Measurements from ENCODE around the gene RNF38. TPM values are rescaled to one million over a fixed set of nuclear protein-coding genes. Genes with fewer than 3 reads are reported as not detected.
A peak's percentile ranks its signal among the peaks of the same experiment; 100 is the strongest.
"Not testable (repeated sequence)": the region's sequence is repeated elsewhere in the genome, so short reads cannot be mapped to it uniquely, and the experiment has no call there.

Gene RNF38
- total RNA-seq, 1 donor from 2014 or later, result 27.6 TPM

- TF ChIP-seq CTCF (IDR thresholded peaks at IDR 0.05; ENCODE audit: insufficient read depth, low read length, poor library complexity, severe bottlenecking), result no peak
- Histone ChIP-seq H3K36me3 (ENCODE audit: control insufficient read depth, insufficient read depth, low read length) (no peaks in the 10 kb centered on the region), H3K4me3 (ENCODE audit: low read depth, low read length) (no peak overlapping the region), H3K27me3 (ENCODE audit: control insufficient read depth, insufficient read depth, low read length) (no peaks in the 10 kb centered on the region)
- no peak for DNase-seq (ENCODE audit: low read depth)
Measured at GRCh38 chr9:36415822-36416525, 15.9 kb upstream of the RNF38 start.

- not testable (repeated sequence) for H3K4me3 ChIP-seq (ENCODE audit: low read depth, low read length); H3K36me3 ChIP-seq (ENCODE audit: control insufficient read depth, insufficient read depth, low read length); H3K27me3 ChIP-seq (ENCODE audit: control insufficient read depth, insufficient read depth, low read length); DNase-seq (ENCODE audit: low read depth)
Measured at GRCh38 chr9:36411410-36411809, 11.3 kb upstream of the RNF38 start.

- not testable (repeated sequence) for H3K36me3 ChIP-seq (ENCODE audit: control insufficient read depth, insufficient read depth, low read length); DNase-seq (ENCODE audit: low read depth); H3K4me3 ChIP-seq (ENCODE audit: low read depth, low read length); H3K27me3 ChIP-seq (ENCODE audit: control insufficient read depth, insufficient read depth, low read length)
Measured at GRCh38 chr9:36409076-36409475, 9.0 kb upstream of the RNF38 start.

- H3K27me3 ChIP-seq (ENCODE audit: control insufficient read depth, insufficient read depth, low read length), result no peaks in the 10 kb centered on the region
- no peak overlapping the region for H3K4me3 ChIP-seq (ENCODE audit: low read depth, low read length)
- no peaks in the 10 kb centered on the region for H3K36me3 ChIP-seq (ENCODE audit: control insufficient read depth, insufficient read depth, low read length)
- no peak for DNase-seq (ENCODE audit: low read depth)
- TF ChIP-seq CTCF (IDR thresholded peaks at IDR 0.05; ENCODE audit: insufficient read depth, low read length, poor library complexity, severe bottlenecking), result peak; percentile 84
Measured at GRCh38 chr9:36407122-36407723, 7.2 kb upstream of the RNF38 start.

GRCh38 chr9:36402536-36402935, 2.5 kb upstream of the RNF38 start:
- H3K36me3 ChIP-seq (ENCODE audit: control insufficient read depth, insufficient read depth, low read length), result no peaks in the 10 kb centered on the region
- no peak overlapping the region for H3K4me3 ChIP-seq (ENCODE audit: low read depth, low read length)
- no peak for TF ChIP-seq CTCF (IDR thresholded peaks at IDR 0.05; ENCODE audit: insufficient read depth, low read length, poor library complexity, severe bottlenecking)
- no peaks in the 10 kb centered on the region for H3K27me3 ChIP-seq (ENCODE audit: control insufficient read depth, insufficient read depth, low read length)
- DNase-seq (ENCODE audit: low read depth), result no peak

GRCh38 chr9:36401897-36402480, 1.9 kb upstream of the RNF38 start:
- DNase-seq (ENCODE audit: low read depth), result no peak
- Histone ChIP-seq H3K4me3 (ENCODE audit: low read depth, low read length) (no peak overlapping the region), H3K27me3 (ENCODE audit: control insufficient read depth, insufficient read depth, low read length) (no peaks in the 10 kb centered on the region), H3K36me3 (ENCODE audit: control insufficient read depth, insufficient read depth, low read length) (no peaks in the 10 kb centered on the region)
- no peak for TF ChIP-seq CTCF (IDR thresholded peaks at IDR 0.05; ENCODE audit: insufficient read depth, low read length, poor library complexity, severe bottlenecking)

Data from kidney epithelial cell (primary cell).